HEK293T (cell line): Measurements from ENCODE around the gene MUSTN1.

Experiments
- CTCF ChIA-PET: fragments of 350-600 bp; formaldehyde crosslinking; extraction: SDS; loops from one replicate; lab custom pipeline; 2021; ENCODE audit warnings: antibody characterized with exemption, inconsistent platforms; lab: Yijun Ruan, JAX
- POLR2A ChIA-PET: fragments of 350-600 bp; formaldehyde crosslinking; extraction: SDS; loops from one replicate; lab custom pipeline; 2020; ENCODE audit warnings: antibody characterized with exemption, inconsistent platforms; lab: Yijun Ruan, JAX
- DNase-seq: peaks from one replicate; pipeline ENCODE4 v3.0.0; 2012; ENCODE audit warnings: mixed read lengths; ENCODE audit errors: extremely low spot score
- ARNT ChIP-seq: fragments of 450-650 bp; IDR thresholded peaks from 2 replicates; pipeline ENCODE4 v1.6.1; 2017; ENCODE audit warnings: mild to moderate bottlenecking
- BHLHE40 ChIP-seq: fragments of 450-650 bp; IDR thresholded peaks from 2 replicates; pipeline ENCODE4 v1.6.1; 2016; ENCODE audit warnings: mild to moderate bottlenecking, moderate library complexity, borderline replicate concordance
- CTBP1 ChIP-seq: fragments of 450-650 bp; IDR thresholded peaks from 2 replicates; pipeline ENCODE4 v1.6.1; 2016; ENCODE audit warnings: borderline replicate concordance
- ELF4 ChIP-seq: fragments of 450-650 bp; IDR thresholded peaks from 2 replicates; pipeline ENCODE4 v1.6.1; 2017; ENCODE audit warnings: antibody characterized with exemption
- FOXA1 ChIP-seq: fragments of 450-650 bp; IDR thresholded peaks from 2 replicates; pipeline ENCODE4 v1.6.1; 2016; ENCODE audit warnings: mild to moderate bottlenecking
- FOXK2 ChIP-seq: fragments of 450-650 bp; IDR thresholded peaks from 2 replicates; pipeline ENCODE4 v1.6.1; 2016; ENCODE audit warnings: mild to moderate bottlenecking
- FOXM1 ChIP-seq: fragments of 450-650 bp; IDR thresholded peaks from 2 replicates; pipeline ENCODE4 v1.6.1; 2017; ENCODE audit warnings: mild to moderate bottlenecking, borderline replicate concordance
- HDGF ChIP-seq: fragments of 450-650 bp; IDR thresholded peaks from 2 replicates; pipeline ENCODE4 v1.6.1; 2017; ENCODE audit warnings: antibody characterized with exemption, borderline replicate concordance
- L3MBTL2 ChIP-seq: fragments of 450-650 bp; conservative IDR thresholded peaks from 2 replicates; pipeline ENCODE4 v1.6.1; 2016; ENCODE audit warnings: mild to moderate bottlenecking
- LEF1 ChIP-seq: fragments of 450-650 bp; IDR thresholded peaks from 2 replicates; pipeline ENCODE4 v1.6.1; 2017; ENCODE audit warnings: mild to moderate bottlenecking, borderline replicate concordance
- NFRKB ChIP-seq: fragments of 450-650 bp; IDR thresholded peaks from 2 replicates; pipeline ENCODE4 v1.6.1; 2016; ENCODE audit warnings: mild to moderate bottlenecking, moderate library complexity
- PKNOX1 ChIP-seq: fragments of 450-650 bp; IDR thresholded peaks from 2 replicates; pipeline ENCODE4 v1.6.1; 2016
- SP1 ChIP-seq: fragments of 450-650 bp; IDR thresholded peaks from 2 replicates; pipeline ENCODE4 v1.6.1; 2017
- SUZ12 ChIP-seq: fragments of 450-650 bp; IDR thresholded peaks from 2 replicates; pipeline ENCODE4 v1.6.1; 2016; ENCODE audit warnings: mild to moderate bottlenecking
- TARDBP ChIP-seq: fragments of 450-650 bp; IDR thresholded peaks from 2 replicates; pipeline ENCODE4 v1.6.1; 2016
- ZNF384 ChIP-seq: fragments of 450-650 bp; IDR thresholded peaks from 2 replicates; pipeline ENCODE4 v1.6.1; 2016

The MUSTN1 gene

GRCh38 chr3:52841211-52841980, 6.6 kb upstream of the MUSTN1 start:
- ChIA-PET CTCF (interaction anchor here (0.6 kb wide), 1 partner anchor 52 kb away, joined by 5 read pairs; no protein-coding TSS in a partner anchor), POLR2A (interaction anchor here (2.0 kb wide), 1 partner anchor 71 kb away, joined by 6 read pairs; the partner anchor contains the start of gene NEK4)
- DNase-seq, result no peak
- TF ChIP-seq FOXK2 (no peak), SUZ12 (no peak), CTBP1 (no peak), HDGF (no peak), FOXM1 (no peak), TARDBP (no peak), L3MBTL2 (no peak), PKNOX1 (no peak), ELF4 (no peak), NFRKB (no peak), FOXA1 (no peak), SP1 (no peak), BHLHE40 (no peak), ZNF384 (no peak), ARNT (no peak), LEF1 (no peak)

- CTCF ChIA-PET, result interaction anchor here (0.6 kb wide), 1 partner anchor 793 kb away, joined by 3 read pairs; no protein-coding TSS in a partner anchor
- POLR2A ChIA-PET, result no interaction called here
- DNase-seq, result no peak
- TF ChIP-seq SUZ12 (no peak), FOXK2 (no peak)
These were observed 5.2 kb upstream of the MUSTN1 start for GRCh38 chr3:52839892-52840545.

- TF ChIP-seq FOXA1, result no peak
- TF ChIP-seq ARNT, result no peak
- no peak for TF ChIP-seq FOXM1
- TF ChIP-seq PKNOX1, result no peak
- TF ChIP-seq L3MBTL2, result no peak
- TF ChIP-seq SUZ12, result no peak
- TF ChIP-seq LEF1, result no peak
- TF ChIP-seq HDGF, result no peak
- no peak for TF ChIP-seq ELF4
- no peak for TF ChIP-seq CTBP1
- TF ChIP-seq ZNF384, result no peak
- POLR2A ChIA-PET, result interaction anchor here (0.8 kb wide), 1 partner anchor 17 kb away, joined by 3 read pairs; no protein-coding TSS in a partner anchor
- DNase-seq, result no peak
- CTCF ChIA-PET, result no interaction called here
These were observed 4.4 kb upstream of the MUSTN1 start for GRCh38 chr3:52839268-52839575.

GRCh38 chr3:52838561-52839267, 3.9 kb upstream of the MUSTN1 start:
- DNase-seq, result no peak
- POLR2A ChIA-PET, result interaction anchor here (0.8 kb wide), 1 partner anchor 16 kb away, joined by 3 read pairs; no protein-coding TSS in a partner anchor
- TF ChIP-seq NFRKB (no peak), FOXM1 (no peak), PKNOX1 (no peak), L3MBTL2 (no peak), BHLHE40 (no peak), FOXK2 (no peak), SP1 (no peak)
- CTCF ChIA-PET, result interaction anchor here (0.5 to 2.1 kb wide), 2 partner anchors 18 to 54 kb away, joined by 6 to 8 read pairs; no protein-coding TSS in a partner anchor

- CTCF ChIA-PET, result interaction anchor here (0.6 to 2.1 kb wide), 2 partner anchors 8 to 16 kb away, joined by 3 to 8 read pairs; no protein-coding TSS in a partner anchor
- TF ChIP-seq CTBP1, result no peak
- TF ChIP-seq FOXA1, result no peak
- no peak for TF ChIP-seq HDGF
- TF ChIP-seq ARNT, result no peak
- POLR2A ChIA-PET, result interaction anchor here (0.8 kb wide), 1 partner anchor 9 kb away, joined by 3 read pairs; no protein-coding TSS in a partner anchor
- DNase-seq, result no peak
These were observed 2.2 kb upstream of the MUSTN1 start for GRCh38 chr3:52836986-52837385.

GRCh38 chr3:52836471-52836845, 1.6 kb upstream of the MUSTN1 start:
- POLR2A ChIA-PET, result interaction anchor here (0.8 kb wide), 1 partner anchor 9 kb away, joined by 3 read pairs; no protein-coding TSS in a partner anchor
- TF ChIP-seq LEF1 (no peak), SP1 (no peak), PKNOX1 (no peak), FOXM1 (no peak), NFRKB (no peak), BHLHE40 (no peak), SUZ12 (no peak), FOXK2 (no peak), L3MBTL2 (no peak), CTBP1 (no peak), TARDBP (no peak), HDGF (no peak), ELF4 (no peak), FOXA1 (no peak), ARNT (no peak), ZNF384 (no peak)
- DNase-seq, result no peak
- CTCF ChIA-PET, result interaction anchor here (0.6 to 1.0 kb wide), 2 partner anchors 8 to 16 kb away, joined by 3 to 5 read pairs; no protein-coding TSS in a partner anchor
